ENCODE results near the gene PRSS21. TPM values are rescaled to one million over a fixed set of nuclear protein-coding genes. Genes with fewer than 3 reads are reported as not detected.

The PRSS21 gene
- total and polyA plus RNA-seq, 7 donors: 0.58 TPM; not detected in 6

DNA sequence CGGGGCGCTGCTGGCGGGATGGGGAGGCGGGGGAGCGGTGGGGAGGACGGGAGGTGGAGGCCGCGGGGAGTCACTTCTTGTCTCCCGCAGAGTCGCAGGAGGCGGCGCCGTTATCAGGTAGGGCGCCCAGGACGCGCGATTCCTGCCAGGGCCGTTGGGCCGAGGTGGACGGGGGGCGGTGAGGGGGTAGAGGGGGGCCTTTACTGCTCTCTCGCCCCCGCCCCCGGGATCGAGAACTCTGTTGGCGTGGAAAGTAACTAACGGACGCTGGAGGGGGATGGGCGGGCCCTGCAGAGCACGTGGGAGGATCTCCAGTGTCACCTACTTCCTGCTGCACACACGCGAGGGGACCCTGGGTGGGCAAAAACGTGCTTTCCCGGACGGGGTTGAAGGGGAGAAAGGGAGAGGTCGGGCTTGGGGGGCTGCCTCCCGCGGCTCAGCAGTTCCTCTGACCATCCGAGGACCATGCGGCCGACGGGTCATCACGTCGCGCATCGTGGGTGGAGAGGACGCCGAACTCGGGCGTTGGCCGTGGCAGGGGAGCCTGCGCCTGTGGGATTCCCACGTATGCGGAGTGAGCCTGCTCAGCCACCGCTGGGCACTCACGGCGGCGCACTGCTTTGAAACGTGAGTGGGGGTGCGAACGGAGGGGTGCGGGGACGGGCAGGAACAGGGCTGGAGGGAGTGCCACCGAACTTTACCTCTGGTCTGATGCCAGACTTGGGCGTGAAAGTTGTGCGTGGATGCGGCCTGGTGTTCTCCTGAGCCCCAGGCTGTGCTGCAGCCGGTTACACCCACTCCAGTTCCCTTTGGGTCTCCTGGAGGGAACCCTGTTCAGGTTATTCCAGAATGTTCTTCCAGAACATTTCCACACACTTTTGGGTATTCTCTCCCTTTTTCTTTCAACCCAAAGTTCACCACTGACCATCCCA, 569 bp downstream of the PRSS21 start:
- no peak for TF ChIP-seq POLR2AphosphoS5 (IDR thresholded peaks at IDR 0.05)
- no peak for TF ChIP-seq EP300 (IDR thresholded peaks at IDR 0.05)
- TF ChIP-seq CTCF (IDR thresholded peaks at IDR 0.05): no peak
- TF ChIP-seq POLR2A (IDR thresholded peaks at IDR 0.05): no peak
- intact Hi-C loops (cut with DNase I): no loop called here
- 82 to 83% methylated on average over 68 of the region's 68 CpGs for whole genome bisulfite sequencing, 2 donors

GRCh38 chr16:2818272-2818876, 1.3 kb downstream of the PRSS21 start:
- H3K27ac ChIP-seq: no peak overlapping the region
- 88 to 90% methylated on average over 10 of the region's 10 CpGs for WGBS, 2 donors
- peak; percentile 49 for DNase-seq
- intact Hi-C loops (cut with DNase I): no loop called here
- no peaks in the 10 kb centered on the region for H3K4me1 ChIP-seq
- H3K27me3 ChIP-seq: peaks cover 0 to 39% (median 22%) of the 10 kb centered on the region in 3 donors
- H3K4me3 ChIP-seq: no peak overlapping the region
- no peaks in the 10 kb centered on the region for H3K36me3 ChIP-seq
- no peak for TF ChIP-seq POLR2A (IDR thresholded peaks at IDR 0.05)
- TF ChIP-seq EP300 (IDR thresholded peaks at IDR 0.05): no peak
- TF ChIP-seq CTCF (IDR thresholded peaks at IDR 0.05): no peak
- no peaks in the 10 kb centered on the region for H3K9me3 ChIP-seq

More for the DNA sequence above, 569 bp downstream of the PRSS21 start:
- DNase-seq: peak; percentile 52
- Histone ChIP-seq H3K36me3 (no peaks in the 10 kb centered on the region), H3K9me3 (no peaks in the 10 kb centered on the region), H3K27ac (no peak overlapping the region), H3K4me3 (peak overlapping the region in 1 of 4 donors; percentile 18), H3K27me3 (peaks cover 0 to 39% (median 22%) of the 10 kb centered on the region in 3 donors), H3K4me1 (no peaks in the 10 kb centered on the region)

GRCh38 chr16:2819179-2819938, 2.3 kb downstream of the PRSS21 start:
- H3K36me3 ChIP-seq: no peaks in the 10 kb centered on the region
- 89 to 91% methylated on average over 18 of the region's 18 CpGs for WGBS, 2 donors
- no peaks in the 10 kb centered on the region for H3K4me1 ChIP-seq
- H3K27ac ChIP-seq: no peak overlapping the region
- peak; percentile 39 for DNase-seq
- intact Hi-C loops (cut with DNase I): no loop called here
- no peak overlapping the region for H3K4me3 ChIP-seq
- TF ChIP-seq EP300 (IDR thresholded peaks at IDR 0.05) (no peak), POLR2AphosphoS5 (IDR thresholded peaks at IDR 0.05) (no peak), CTCF (IDR thresholded peaks at IDR 0.05) (no peak), POLR2A (IDR thresholded peaks at IDR 0.05) (no peak)
- peaks cover 0 to 44% (median 22%) of the 10 kb centered on the region in 3 donors for H3K27me3 ChIP-seq
- H3K9me3 ChIP-seq: no peaks in the 10 kb centered on the region

DNA sequence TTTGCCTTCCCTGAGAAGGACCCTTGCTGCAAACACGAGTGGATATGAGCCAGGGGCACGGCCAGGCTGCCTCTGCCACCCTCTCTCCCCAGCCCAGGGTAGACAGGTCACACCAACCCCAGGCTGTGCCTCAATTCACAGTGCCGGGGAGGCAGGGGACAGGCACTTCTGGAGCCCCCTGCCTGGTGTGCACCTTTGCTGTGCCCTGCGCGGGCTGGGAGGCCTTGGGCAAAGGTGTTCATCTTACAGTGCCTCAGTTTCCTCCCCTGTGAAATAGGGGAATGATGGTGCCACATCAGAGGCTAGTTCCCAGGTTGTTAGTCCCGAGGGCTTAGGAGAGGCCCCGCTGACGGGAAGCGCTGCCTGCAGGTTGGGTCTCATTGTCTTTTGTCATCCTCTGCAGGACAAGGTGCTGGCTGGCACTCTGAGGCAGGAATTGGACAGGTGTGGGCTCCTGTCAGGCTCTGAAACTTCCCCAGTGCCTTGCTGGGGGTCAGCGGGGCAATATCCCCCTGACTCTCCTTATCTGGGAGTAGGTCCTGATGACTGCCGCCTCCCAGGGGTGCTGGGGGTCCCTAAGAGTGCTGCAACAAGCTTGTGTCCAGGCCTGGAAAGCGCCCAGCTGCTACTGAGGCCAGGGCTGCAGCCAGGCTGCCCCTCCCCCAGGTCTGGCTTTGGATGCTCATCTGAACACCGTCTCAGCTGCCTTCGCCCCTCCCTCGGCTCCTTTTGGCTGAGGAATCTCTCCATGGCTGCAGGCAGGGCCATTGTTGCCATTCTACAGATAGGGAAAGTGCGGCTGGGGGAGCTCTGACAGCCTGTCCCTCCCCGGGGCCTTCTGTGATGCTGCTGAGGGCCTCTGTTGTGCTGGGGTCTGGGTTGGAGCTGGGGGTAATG, 3.1 kb downstream of the PRSS21 start:
- TF ChIP-seq EP300 (IDR thresholded peaks at IDR 0.05) (no peak), CTCF (IDR thresholded peaks at IDR 0.05) (no peak), POLR2A (IDR thresholded peaks at IDR 0.05) (no peak), POLR2AphosphoS5 (IDR thresholded peaks at IDR 0.05) (no peak)
- Histone ChIP-seq H3K9me3 (no peaks in the 10 kb centered on the region), H3K4me1 (no peaks in the 10 kb centered on the region), H3K27me3 (peaks cover 0 to 37% (median 22%) of the 10 kb centered on the region in 3 donors), H3K36me3 (no peaks in the 10 kb centered on the region), H3K27ac (no peak overlapping the region), H3K4me3 (no peak overlapping the region)
- intact Hi-C loops (cut with DNase I): no loop called here
- WGBS, 2 donors: 78 to 81% methylated on average over 17 of the region's 17 CpGs
- peak; percentile 55 for DNase-seq

All from sigmoid colon (tissue), 7 donors.